ENCODE measurements around the gene HOXB8. TPM values are rescaled to one million over a fixed set of nuclear protein-coding genes. Genes with fewer than 3 reads are reported as not detected.

HOXB8 gene
- total RNA-seq, 2 experiments from 2014 or later = not detected

Other genes with a start within 250 kb of the HOXB8 start
- 10 to 100 TPM; 54.2 to 55.4 TPM for gene SKAP1, start 185.1 kb downstream of the HOXB8 start, total RNA-seq
- gene HOXB1, start 84.3 kb downstream of the HOXB8 start, total RNA-seq = not detected
- 1 to 10 TPM; 7.4 to 7.7 TPM for gene HOXB2, start 70.2 kb downstream of the HOXB8 start, total RNA-seq
- gene HOXB4, start 36.9 kb downstream of the HOXB8 start, total RNA-seq = 1 to 10 TPM; 1.3 to 1.9 TPM
- 1 to 10 TPM; 1.4 to 2.0 TPM for gene HOXB3, start 25.1 kb downstream of the HOXB8 start, total RNA-seq
- gene HOXB5, start 21.5 kb downstream of the HOXB8 start, total RNA-seq = not detected
- not detected for gene HOXB6, start 10.3 kb downstream of the HOXB8 start, total RNA-seq
- 1 to 10 TPM in 1 of 2 experiments, under 1 TPM in 1; 0.62 to 1.4 TPM for gene HOXB7, start 4.3 kb downstream of the HOXB8 start, total RNA-seq
- 1 to 10 TPM; 3.4 to 4.0 TPM for gene HOXB9, start 11.1 kb upstream of the HOXB8 start, total RNA-seq
- not detected for gene PRAC1, start 107.2 kb upstream of the HOXB8 start, total RNA-seq
- gene PRAC2, start 107.9 kb upstream of the HOXB8 start, total RNA-seq = not detected
- gene HOXB13, start 113.5 kb upstream of the HOXB8 start, total RNA-seq = not detected
- gene TTLL6, start 201.9 kb upstream of the HOXB8 start, total RNA-seq = not detected
- 10 to 100 TPM; 69.3 to 75.8 TPM for gene CALCOCO2, start 215.7 kb upstream of the HOXB8 start, total RNA-seq

Data from activated naive CD8-positive, alpha-beta T cell treated with anti-CD3 and anti-CD28 coated beads for 36 hours (primary cell).